K562 (cell line): ENCODE data around the gene ESAM. TPM values are rescaled to one million over a fixed set of nuclear protein-coding genes. Genes with fewer than 3 reads are reported as not detected.

Experiments used
- ATAC-seq: fragments of 200-7000 bp; cut with Tn5 transposase; 3 replicates; pipeline ENCODE4 v1.9.1; 2020; ENCODE audit warnings: moderate library complexity
- BruUV-seq: library from RNA; stranded (reverse); fragments of 400-500 nt; replicated peaks from 2 replicates; lab custom pipeline; 2021; lab: Mats Ljungman, UMichigan
- CTCF ChIA-PET: fragments of 300-600 bp; formaldehyde crosslinking; extraction: SDS; loops from one replicate; lab custom pipeline; 2021; ENCODE audit warnings: low intra/inter-chr PET ratio; lab: Yijun Ruan, JAX
- POLR2A ChIA-PET: fragments of 300-600, 350-650 bp; sonication (Branson Sonifier 250); formaldehyde crosslinking; extraction: SDS; loops from one replicate; lab custom pipeline; 2021; ENCODE audit warnings: antibody characterized with exemption, inconsistent platforms; lab: Yijun Ruan, JAX
- DNase-seq, 4 experiments: peaks; one replicate each; pipeline versions ENCODE4 v3.0.0 to v3.0.0-alpha.2; 2011 to 2018; ENCODE audit warnings: low spot score in 3 of 4, mixed read lengths in 3 of 4; ENCODE audit errors: extremely low read depth in 1 of 4
- FAIRE-seq: peaks from 2 replicates; lab custom pipeline; 2011; peaks lifted over from hg19 to GRCh38; lab: Jason Lieb, UNC
- H2AFZ ChIP-seq: 2 replicates; pipeline ENCODE4 v1.6.0; 2011; ENCODE audit warnings: low read depth, low read length, control low read depth, inconsistent platforms
- H3K27ac ChIP-seq: fragments of 200-600 bp; 3 replicates; pipeline ENCODE4 v1.8.0; 2011; ENCODE audit warnings: low read depth, mild to moderate bottlenecking, control low read depth, inconsistent platforms, low read length, moderate library complexity, mixed read lengths; ENCODE audit errors: extremely low read depth
- H3K27me3 ChIP-seq, 2 experiments: fragments of 300-600 bp in 1 of 2; 2 replicates in 1 of 2; 3 replicates in 1 of 2; pipeline versions ENCODE4 v1.6.0 to v1.8.0; 2011; ENCODE audit warnings: inconsistent platforms in 2 of 2, low read length in 2 of 2, mild to moderate bottlenecking in 1 of 2, mixed read lengths in 1 of 2, moderate library complexity in 1 of 2; ENCODE audit not compliant: control insufficient read depth in 2 of 2, insufficient read depth in 2 of 2
- H3K36me3 ChIP-seq: fragments of 300-600 bp; 3 replicates; pipeline ENCODE4 v1.8.0; 2011; ENCODE audit warnings: mild to moderate bottlenecking, low read length, inconsistent platforms; ENCODE audit not compliant: control insufficient read depth, insufficient read depth
- H3K4me1 ChIP-seq, 2 experiments: fragments of 200-600 bp in 1 of 2; replicated peaks in 1 of 2; 2 replicates in 1 of 2; 3 replicates in 1 of 2; pipeline versions ENCODE4 v1.5.1 to v1.8.0; 2011; ENCODE audit warnings: inconsistent platforms in 2 of 2, low read length in 2 of 2, mild to moderate bottlenecking in 1 of 2, mixed read lengths in 1 of 2, moderate library complexity in 1 of 2; ENCODE audit not compliant: control insufficient read depth in 2 of 2, insufficient read depth in 2 of 2
- H3K4me2 ChIP-seq: 2 replicates; pipeline ENCODE4 v1.6.1; 2011; ENCODE audit warnings: low read length, control low read depth, inconsistent platforms, mixed read lengths; ENCODE audit not compliant: insufficient read depth
- H3K4me3 ChIP-seq: fragments of 200-600 bp; sonication (generic), shearing (Covaris generic); 2 replicates; pipeline ENCODE4 v1.5.1; 2016; ENCODE audit warnings: control low read depth, inconsistent platforms
- H3K79me2 ChIP-seq: fragments of 200-600 bp; 3 replicates; pipeline ENCODE4 v1.8.0; 2011; ENCODE audit warnings: low read length, inconsistent platforms; ENCODE audit not compliant: control insufficient read depth, insufficient read depth
- H3K9ac ChIP-seq, 2 experiments: 2 replicates each; pipeline versions ENCODE4 v1.6.0 to v1.6.1; 2011; ENCODE audit warnings: low read depth in 2 of 2, low read length in 2 of 2, control low read depth in 1 of 2, inconsistent platforms in 1 of 2, mild to moderate bottlenecking in 1 of 2, mixed read lengths in 1 of 2; ENCODE audit not compliant: insufficient read depth in 1 of 2
- H3K9me1 ChIP-seq: one replicate; pipeline ENCODE4 v1.6.0; 2011; ENCODE audit warnings: inconsistent platforms, mild to moderate bottlenecking, low read length, moderate library complexity; ENCODE audit not compliant: control insufficient read depth, insufficient read depth
- H3K9me3 ChIP-seq: replicated peaks from 2 replicates; pipeline ENCODE4 v1.5.1; 2011; ENCODE audit warnings: low read depth, low read length, inconsistent platforms; ENCODE audit not compliant: control insufficient read depth, insufficient read depth
- H4K20me1 ChIP-seq: replicated peaks from 2 replicates; pipeline ENCODE4 v1.6.1; 2011; ENCODE audit warnings: low read length, inconsistent platforms, mixed read lengths; ENCODE audit not compliant: control insufficient read depth, insufficient read depth
- BRCA1 ChIP-seq, 2 experiments: fragments of 450-650 bp in 1 of 2; sonication (generic) in 1 of 2; formaldehyde crosslinking in 1 of 2; IDR thresholded peaks; 2 replicates each; pipeline versions ENCODE4 v1.5.0 to v1.6.1; 2017 to 2020; ENCODE audit warnings: mild to moderate bottlenecking in 1 of 2, missing genetic modification reagents in 1 of 2
- BRD9 ChIP-seq: fragments of 450-650 bp; IDR thresholded peaks from 2 replicates; pipeline ENCODE4 v1.6.1; 2018; ENCODE audit warnings: low read depth; ENCODE audit not compliant: partially characterized antibody
- BRF2 ChIP-seq: IDR thresholded peaks from 3 replicates; pipeline ENCODE4 v1.6.1; 2011; ENCODE audit warnings: borderline replicate concordance, mild to moderate bottlenecking; ENCODE audit not compliant: insufficient read length, insufficient read depth
- E2F4 ChIP-seq: sonication (generic); formaldehyde crosslinking; IDR thresholded peaks from 2 replicates; pipeline ENCODE4 v1.8.0; 2022; ENCODE audit warnings: mild to moderate bottlenecking, low read depth, missing genetic modification reagents
- GTF2E2 ChIP-seq: fragments of 200-800 bp; sonication (Bioruptor generic); IDR thresholded peaks from 2 replicates; pipeline ENCODE4 v1.6.1; 2016; ENCODE audit warnings: missing genetic modification characterization, missing compliant biosample characterization
- GTF2F1 ChIP-seq: IDR thresholded peaks from 2 replicates; pipeline ENCODE4 v1.6.1; 2011; ENCODE audit warnings: low read depth, low read length, improper control_type of control experiment
- HNRNPLL ChIP-seq: fragments of 200-400 bp; formaldehyde crosslinking; IDR thresholded peaks from 2 replicates; pipeline ENCODE4 v1.6.1; 2017; ENCODE audit warnings: low read length, low read depth, mild to moderate bottlenecking; ENCODE audit not compliant: poor library complexity, severe bottlenecking
- MTA2 ChIP-seq: fragments of 450-650 bp; IDR thresholded peaks from 2 replicates; pipeline ENCODE4 v1.6.1; 2016; ENCODE audit warnings: low read depth
- SAP30 ChIP-seq: fragments of 200-600 bp; sonication (generic); IDR thresholded peaks from 2 replicates; pipeline ENCODE4 v1.6.1; 2012; ENCODE audit warnings: borderline replicate concordance, low read depth, mild to moderate bottlenecking, moderate library complexity, low read length, control low read depth, inconsistent platforms; ENCODE audit not compliant: insufficient read depth, poor library complexity, severe bottlenecking
- SMARCC2 ChIP-seq: fragments of 450-650 bp; IDR thresholded peaks from 2 replicates; pipeline ENCODE4 v1.6.1; 2017; ENCODE audit warnings: antibody characterized with exemption, moderate library complexity, mild to moderate bottlenecking, low read depth
- STAT5B ChIP-seq: fragments of 250-450 bp; sonication (Bioruptor Pico); IDR thresholded peaks from 2 replicates; pipeline ENCODE4 v1.8.0; 2021; ENCODE audit warnings: mild to moderate bottlenecking, inconsistent platforms
- U2AF1 ChIP-seq: fragments of 200-400 bp; formaldehyde crosslinking; optimal IDR thresholded peaks from 2 replicates; pipeline ENCODE3; 2017; ENCODE audit warnings: mild to moderate bottlenecking, low read depth, low read length, moderate library complexity
- ZBTB49 ChIP-seq: sonication (generic); formaldehyde crosslinking; IDR thresholded peaks from 2 replicates; pipeline ENCODE4 v1.8.0; 2022; ENCODE audit warnings: missing genetic modification reagents, mild to moderate bottlenecking, borderline replicate concordance
- ZKSCAN8 ChIP-seq: fragments of 200-800 bp; sonication (Bioruptor generic); IDR thresholded peaks from 2 replicates; pipeline ENCODE4 v1.6.1; 2016; ENCODE audit warnings: missing genetic modification characterization, missing compliant biosample characterization
- ZNF347 ChIP-seq: fragments of 450-650 bp; formaldehyde crosslinking; IDR thresholded peaks from 2 replicates; pipeline ENCODE4 v1.4.0; 2020; ENCODE audit warnings: low read depth, mild to moderate bottlenecking, moderate library complexity
- ZNF644 ChIP-seq: fragments of 200-800 bp; sonication (Bioruptor generic); IDR thresholded peaks from 2 replicates; pipeline ENCODE4 v1.6.1; 2016; ENCODE audit warnings: low read depth, missing genetic modification characterization, missing compliant biosample characterization
- ZNF766 ChIP-seq: fragments of 200-800 bp; sonication (Bioruptor generic); conservative IDR thresholded peaks from 2 replicates; pipeline ENCODE4 v1.6.1; 2016; ENCODE audit warnings: missing genetic modification characterization, missing compliant biosample characterization
- WGBS: fragments of 100-300 bp; shearing (Covaris generic); methylation state at CpG from one replicate; pipeline ENCODE4 v1.1.6; 2016; ENCODE audit warnings: low coverage, mixed read lengths; ENCODE audit not compliant: insufficient coverage; ENCODE audit errors: missing lambda C conversion rate; 5-methylcytosine and 5-hydroxymethylcytosine counted together
- in situ Hi-C: fragments of 300-500 bp; cut with MboI; formaldehyde crosslinking; loops from 4 replicates; pipeline ENCODE4 v1.15.0; 2018; ENCODE audit warnings: inconsistent platforms, mixed read lengths
- intact Hi-C: fragments of 100-400 bp; cut with micrococcal nuclease; formaldehyde crosslinking; loops from 2 replicates; pipeline ENCODE4 v1.14.2; 2022
- polyA plus RNA-seq, 8 experiments: library from polyadenylated mRNA; depleted of rRNA in 4 of 8; stranded (reverse) in 5 of 8; unstranded in 3 of 8; fragments of >200 nt; fragmentation: Nextera tagmentation in 2 of 8; fragmentation: Illumina TruSeq in 1 of 8; extraction: Ambion mirVana in 2 of 8; extraction: Trizol in 1 of 8; gene quantifications; 2 replicates each; pipeline versions ENCODE4 v1.2.1 to v1.2.3, GENCODE V29; 2011 to 2014; ENCODE audit warnings: inconsistent platforms in 1 of 8, missing spikeins in 1 of 8
- total RNA-seq, 7 experiments: library from RNA; depleted of rRNA in 6 of 7; stranded (reverse); fragments of >200 nt in 6 of 7; fragmentation: Illumina TruSeq in 2 of 7; extraction: Trizol in 2 of 7; gene quantifications; 2 replicates each; pipeline versions ENCODE4 v1.2.1 to v1.2.3, GENCODE V29; 2011 to 2021; ENCODE audit warnings: low replicate concordance in 1 of 7

Gene ESAM
- total and polyA plus RNA-seq, 9 of the 15 experiments (the other 6 are each of a cell fraction or from before 2014, with no cell fraction given) = 0.06 to 1.5 (median 0.22) TPM

- Histone ChIP-seq H3K9me3 (no peaks in the 10 kb centered on the region), H3K4me1 (peaks cover 18 to 24% of the 10 kb centered on the region in 2 experiments; a peak in 4 of 5 replicates), H3K4me2 (no peak overlapping the region), H3K9ac (no peak overlapping the region), H2AFZ (no peak overlapping the region), H3K79me2 (no peaks in the 10 kb centered on the region), H3K27ac (no peak overlapping the region), H3K27me3 (peaks cover 11 to 47% of the 10 kb centered on the region in 2 experiments; a peak in 3 of 5 replicates), H3K36me3 (no peaks in the 10 kb centered on the region), H3K4me3 (no peak overlapping the region), H3K9me1 (no peaks in the 10 kb centered on the region), H4K20me1 (no peaks in the 10 kb centered on the region)
- DNase-seq = no peak
- POLR2A ChIA-PET = no interaction called here
- 0% methylated on average over 1 of the region's 1 CpG for WGBS
- CTCF ChIA-PET = no interaction called here
- in situ Hi-C loops = no loop called here
- no peak for ATAC-seq
- intact Hi-C loops = no loop called here
- no peak for FAIRE-seq
- no TSS peak for BruUV-seq
- no peak for TF ChIP-seq ZNF766 (CRISPR knock-in tag)
- no peak for TF ChIP-seq GTF2F1
- no peak for TF ChIP-seq BRD9
- no peak for TF ChIP-seq U2AF1
- no peak for TF ChIP-seq STAT5B (CRISPR knock-in tag)
- no peak for TF ChIP-seq ZKSCAN8 (CRISPR knock-in tag)
- no peak for TF ChIP-seq E2F4 (CRISPR knock-in tag)
- no peak for TF ChIP-seq SMARCC2
- no peak for TF ChIP-seq ZNF644 (tag)
- no peak for TF ChIP-seq ZNF347 (CRISPR knock-in tag)
- TF ChIP-seq BRF2 = no peak
- TF ChIP-seq SAP30 = no peak
- no peak for TF ChIP-seq ZBTB49
- no peak for TF ChIP-seq BRCA1 (IDR thresholded peaks at IDR 0.05)
- no peak for TF ChIP-seq BRCA1 (CRISPR knock-in tag; IDR thresholded peaks at IDR 0.05)
- TF ChIP-seq MTA2 = no peak
- TF ChIP-seq GTF2E2 (tag) = no peak
- TF ChIP-seq HNRNPLL = no peak
Measured at GRCh38 chr11:124749912-124750311, 12.2 kb downstream of the ESAM start.
